ENCODE measurements around the gene VARS2.
A peak's percentile ranks its signal among the peaks of the same experiment; 100 is the strongest.
"Not testable (repeated sequence)": the region's sequence is repeated elsewhere in the genome, so short reads cannot be mapped to it uniquely, and the experiment has no call there.

VARS2 gene

GRCh38 chr6:30900863-30901417 is 13.1 kb upstream of the VARS2 start:
- no peak for FAIRE-seq

- FAIRE-seq: no peak
Measured at GRCh38 chr6:30901436-30901835, 12.6 kb upstream of the VARS2 start.

- FAIRE-seq: not testable (repeated sequence)
Measured at GRCh38 chr6:30902196-30902595, 11.8 kb upstream of the VARS2 start.

GRCh38 chr6:30902709-30903108 is 11.3 kb upstream of the VARS2 start:
- no peak for FAIRE-seq

GRCh38 chr6:30903236-30903635 is 10.8 kb upstream of the VARS2 start:
- FAIRE-seq: no peak

- not testable (repeated sequence) for FAIRE-seq
Measured at GRCh38 chr6:30907290-30907757, 6.7 kb upstream of the VARS2 start.

- FAIRE-seq: peak; percentile 94
Measured at GRCh38 chr6:30907758-30908591, 6.1 kb upstream of the VARS2 start, which contains the start of gene GTF2H4. GTF2H4 (plus strand) TSS chr6:30908207.

GRCh38 chr6:30908700-30909099 is 5.3 kb upstream of the VARS2 start:
- no peak for FAIRE-seq

- not testable (repeated sequence) for FAIRE-seq
Measured at GRCh38 chr6:30910473-30910872, 3.6 kb upstream of the VARS2 start.

- no peak for FAIRE-seq
Measured at GRCh38 chr6:30912746-30913520, 1.1 kb upstream of the VARS2 start.

- no peak for FAIRE-seq
Measured at GRCh38 chr6:30913721-30914075, 340 bp upstream of the VARS2 start.

- no peak for FAIRE-seq
Measured at GRCh38 chr6:30914854-30915590, 984 bp downstream of the VARS2 start.

- no peak for FAIRE-seq
Measured at GRCh38 chr6:30915591-30915946, 1.5 kb downstream of the VARS2 start.

- FAIRE-seq: no peak
Measured at GRCh38 chr6:30917041-30917440, 3.0 kb downstream of the VARS2 start.

GRCh38 chr6:30917487-30917886 is 3.4 kb downstream of the VARS2 start:
- FAIRE-seq: no peak

- no peak for FAIRE-seq
Measured at GRCh38 chr6:30918670-30919069, 4.6 kb downstream of the VARS2 start.

- FAIRE-seq: no peak
Measured at GRCh38 chr6:30922447-30922852, 8.4 kb downstream of the VARS2 start.

- FAIRE-seq: not testable (repeated sequence)
Measured at GRCh38 chr6:30924040-30924627, 10.1 kb downstream of the VARS2 start.

- no peak for FAIRE-seq
Measured at GRCh38 chr6:30926644-30927043, 12.6 kb downstream of the VARS2 start.

- FAIRE-seq: not testable (repeated sequence)
Measured at GRCh38 chr6:30927080-30927479, 13.0 kb downstream of the VARS2 start.

GRCh38 chr6:30928677-30929076 is 14.6 kb downstream of the VARS2 start:
- FAIRE-seq: no peak

GRCh38 chr6:30930506-30930905 is 16.5 kb downstream of the VARS2 start:
- FAIRE-seq: no peak
